K562 (cell line): ENCODE measurements around the gene WWP2. TPM values are rescaled to one million over a fixed set of nuclear protein-coding genes. Genes with fewer than 3 reads are reported as not detected.

Source experiments
- CREB1 ChIP-seq, 2 experiments: sonication (generic) in 1 of 2; formaldehyde crosslinking in 1 of 2; IDR thresholded peaks; 2 replicates each; pipeline versions ENCODE4 v1.6.1 to v1.8.0; 2012 to 2022; ENCODE audit warnings: inconsistent platforms in 1 of 2, mild to moderate bottlenecking in 1 of 2, missing genetic modification reagents in 1 of 2, moderate library complexity in 1 of 2
- FOXO4 ChIP-seq: fragments of 450-650 bp; formaldehyde crosslinking; IDR thresholded peaks from 2 replicates; pipeline ENCODE4 v1.4.0; 2020; ENCODE audit warnings: mild to moderate bottlenecking, moderate library complexity
- NCOA1 ChIP-seq: fragments of 450-650 bp; IDR thresholded peaks from 2 replicates; pipeline ENCODE4 v1.6.1; 2016; ENCODE audit warnings: low read depth
- RERE ChIP-seq: sonication (generic); formaldehyde crosslinking; IDR thresholded peaks from 2 replicates; pipeline ENCODE4 v1.8.0; 2023; ENCODE audit warnings: missing genetic modification reagents, mild to moderate bottlenecking, borderline replicate concordance
- RNF219 ChIP-seq: fragments of 250-450 bp; sonication (Bioruptor Pico); IDR thresholded peaks from 2 replicates; pipeline ENCODE4 v1.5.0; 2022; ENCODE audit warnings: mild to moderate bottlenecking
- STAT5A ChIP-seq: IDR thresholded peaks from 2 replicates; pipeline ENCODE4 v1.6.1; 2012; ENCODE audit warnings: low read length, inconsistent platforms, borderline replicate concordance
- polyA plus RNA-seq, 8 experiments: library from polyadenylated mRNA; depleted of rRNA in 4 of 8; stranded (reverse) in 5 of 8; unstranded in 3 of 8; fragments of >200 nt; fragmentation: Nextera tagmentation in 2 of 8; fragmentation: Illumina TruSeq in 1 of 8; extraction: Ambion mirVana in 2 of 8; extraction: Trizol in 1 of 8; gene quantifications; 2 replicates each; pipeline versions ENCODE4 v1.2.1 to v1.2.3, GENCODE V29; 2011 to 2014; ENCODE audit warnings: inconsistent platforms in 1 of 8, missing spikeins in 1 of 8
- total RNA-seq, 7 experiments: library from RNA; depleted of rRNA in 6 of 7; stranded (reverse); fragments of >200 nt in 6 of 7; fragmentation: Illumina TruSeq in 2 of 7; extraction: Trizol in 2 of 7; gene quantifications; 2 replicates each; pipeline versions ENCODE4 v1.2.1 to v1.2.3, GENCODE V29; 2011 to 2021; ENCODE audit warnings: low replicate concordance in 1 of 7

Gene WWP2
- total and polyA plus RNA-seq, 9 of the 15 experiments (the other 6 are each of a cell fraction or from before 2014, with no cell fraction given): 1.9 to 34.4 (median 14.6) TPM

GRCh38 chr16:69818891-69819545, 56.9 kb downstream of the WWP2 start (continued):
- TF ChIP-seq RNF219 (CRISPR knock-in tag) (no peak), FOXO4 (CRISPR knock-in tag) (no peak), RERE (CRISPR knock-in tag) (no peak), NCOA1 (no peak), STAT5A (no peak), CREB1 (IDR thresholded peaks at IDR 0.05) (no peak), CREB1 (CRISPR knock-in tag; IDR thresholded peaks at IDR 0.05) (no peak)
